Mesendoderm (in vitro differentiated cells): ENCODE results near the gene ADGRA1.

Experiments
- DNase-seq: peaks from one replicate; pipeline ENCODE4 v3.0.0; 2013
- H2AK5ac ChIP-seq: 2 replicates; pipeline ENCODE4 v1.6.1; 2013; ENCODE audit warnings: low read length, inconsistent platforms
- H2BK120ac ChIP-seq: 2 replicates; pipeline ENCODE4 v1.6.1; 2013; ENCODE audit warnings: low read depth, mild to moderate bottlenecking, low read length, moderate library complexity, mixed read lengths
- H2BK15ac ChIP-seq: replicated peaks from 2 replicates; pipeline ENCODE4 v1.6.1; 2013; ENCODE audit warnings: low read depth, mild to moderate bottlenecking, moderate library complexity
- H2BK5ac ChIP-seq: 2 replicates; pipeline ENCODE4 v1.6.1; 2013; ENCODE audit warnings: low read length, inconsistent platforms
- H3K18ac ChIP-seq: 2 replicates; pipeline ENCODE4 v1.6.1; 2013; ENCODE audit warnings: mild to moderate bottlenecking, low read length, mixed read lengths
- H3K23ac ChIP-seq: one replicate; pipeline ENCODE4 v1.6.1; 2013; ENCODE audit warnings: low read length
- H3K27ac ChIP-seq: 2 replicates; pipeline ENCODE4 v1.5.1; 2013; ENCODE audit warnings: low read depth, mild to moderate bottlenecking, inconsistent platforms, low read length, moderate library complexity
- H3K27me3 ChIP-seq: 2 replicates; pipeline ENCODE4 v1.6.1; 2013; ENCODE audit warnings: low read length, control low read depth, mild to moderate bottlenecking, inconsistent platforms; ENCODE audit not compliant: insufficient read depth, poor library complexity
- H3K36me3 ChIP-seq: 2 replicates; pipeline ENCODE4 v1.6.1; 2013; ENCODE audit warnings: low read length, inconsistent platforms; ENCODE audit not compliant: control insufficient read depth, insufficient read depth
- H3K4ac ChIP-seq: one replicate; pipeline ENCODE4 v1.6.1; 2013; ENCODE audit warnings: low read depth, mild to moderate bottlenecking, low read length, moderate library complexity
- H3K4me1 ChIP-seq: 2 replicates; pipeline ENCODE4 v1.6.1; 2013; ENCODE audit warnings: low read depth, low read length, inconsistent platforms; ENCODE audit not compliant: control insufficient read depth
- H3K4me2 ChIP-seq: 2 replicates; pipeline ENCODE4 v1.6.1; 2013; ENCODE audit warnings: low read length
- H3K4me3 ChIP-seq: 2 replicates; pipeline ENCODE4 v1.5.1; 2013; ENCODE audit warnings: mild to moderate bottlenecking, low read length
- H3K56ac ChIP-seq: one replicate; pipeline ENCODE4 v1.6.1; 2013; ENCODE audit warnings: low read length
- H3K79me1 ChIP-seq: 2 replicates; pipeline ENCODE4 v1.6.1; 2013; ENCODE audit warnings: low read length, inconsistent platforms
- H3K79me2 ChIP-seq: 2 replicates; pipeline ENCODE4 v1.6.1; 2013; ENCODE audit warnings: mild to moderate bottlenecking, low read length; ENCODE audit not compliant: control insufficient read depth, insufficient read depth
- H3K9ac ChIP-seq: 2 replicates; pipeline ENCODE4 v1.6.1; 2013; ENCODE audit warnings: low read length, inconsistent platforms
- H4K5ac ChIP-seq: one replicate; pipeline ENCODE4 v1.6.1; 2013; ENCODE audit warnings: low read length
- H4K8ac ChIP-seq: one replicate; pipeline ENCODE4 v1.6.1; 2013; ENCODE audit warnings: low read depth, mild to moderate bottlenecking, control low read depth, low read length, moderate library complexity
- WGBS: extraction: QIAGEN DNeasy Blood & Tissue Kit; methylation state at CpG from one replicate; pipeline ENCODE4 v1.1.7; 2013; ENCODE audit warnings: low lambda C conversion rate, missing lambda C conversion rate; ENCODE audit not compliant: insufficient coverage; ENCODE audit errors: extremely low coverage; 5-methylcytosine and 5-hydroxymethylcytosine counted together

The ADGRA1 gene

GRCh38 chr10:133068111-133069032 is 19.4 kb upstream of the ADGRA1 start:
- H3K79me1 ChIP-seq: no peaks in the 10 kb centered on the region
- no CpG with 5 or more reads among the region's 24 CpGs for WGBS
- no peak overlapping the region for H3K27ac ChIP-seq
- no peak overlapping the region for H3K9ac ChIP-seq
- DNase-seq: no peak
- no peaks in the 10 kb centered on the region for H3K79me2 ChIP-seq
- H3K4me3 ChIP-seq: no peak overlapping the region
- no peak overlapping the region for H2AK5ac ChIP-seq
- no peaks in the 10 kb centered on the region for H3K4me1 ChIP-seq
- no peak overlapping the region for H3K23ac ChIP-seq
- H2BK5ac ChIP-seq: no peak overlapping the region
- no peak overlapping the region for H4K5ac ChIP-seq
- no peak overlapping the region for H2BK120ac ChIP-seq
- no peak overlapping the region for H3K56ac ChIP-seq
- no peak overlapping the region for H2BK15ac ChIP-seq
- H3K4me2 ChIP-seq: no peak overlapping the region
- no peaks in the 10 kb centered on the region for H3K27me3 ChIP-seq
- no peaks in the 10 kb centered on the region for H3K36me3 ChIP-seq
- H3K18ac ChIP-seq: no peak overlapping the region
- H4K8ac ChIP-seq: no peak overlapping the region
- no peak overlapping the region for H3K4ac ChIP-seq

- Histone ChIP-seq H2BK5ac (no peak overlapping the region), H3K9ac (no peak overlapping the region), H3K4me1 (no peaks in the 10 kb centered on the region), H3K79me2 (no peaks in the 10 kb centered on the region), H4K8ac (no peak overlapping the region), H3K79me1 (no peaks in the 10 kb centered on the region), H3K27me3 (no peaks in the 10 kb centered on the region), H3K27ac (no peak overlapping the region), H3K18ac (no peak overlapping the region), H4K5ac (no peak overlapping the region), H3K4me3 (no peak overlapping the region), H3K36me3 (no peaks in the 10 kb centered on the region), H3K4me2 (no peak overlapping the region), H2AK5ac (no peak overlapping the region), H2BK15ac (no peak overlapping the region), H2BK120ac (no peak overlapping the region), H3K4ac (no peak overlapping the region), H3K23ac (no peak overlapping the region), H3K56ac (no peak overlapping the region)
- no CpG with 5 or more reads among the region's 23 CpGs for WGBS
- DNase-seq: no peak
Observed at GRCh38 chr10:133069033-133069525, 18.6 kb upstream of the ADGRA1 start.

GRCh38 chr10:133070405-133070804 is 17.3 kb upstream of the ADGRA1 start:
- Histone ChIP-seq H2BK5ac (no peak overlapping the region), H3K27ac (no peak overlapping the region), H3K18ac (no peak overlapping the region), H3K4me2 (no peak overlapping the region), H2AK5ac (no peak overlapping the region), H3K9ac (no peak overlapping the region), H4K5ac (no peak overlapping the region), H3K79me1 (no peaks in the 10 kb centered on the region), H3K36me3 (no peaks in the 10 kb centered on the region), H3K27me3 (no peaks in the 10 kb centered on the region), H4K8ac (no peak overlapping the region), H3K79me2 (no peaks in the 10 kb centered on the region), H3K4me1 (no peaks in the 10 kb centered on the region), H3K4ac (no peak overlapping the region), H3K56ac (no peak overlapping the region), H2BK120ac (no peak overlapping the region), H3K4me3 (no peak overlapping the region), H3K23ac (no peak overlapping the region), H2BK15ac (no peak overlapping the region)
- DNase-seq: peak; percentile 37
- no CpG with 5 or more reads among the region's 16 CpGs for whole genome bisulfite sequencing

- no peak overlapping the region for H2BK5ac ChIP-seq
- H3K27ac ChIP-seq: no peak overlapping the region
- no peak overlapping the region for H3K4me3 ChIP-seq
- H3K4ac ChIP-seq: no peak overlapping the region
- H2BK120ac ChIP-seq: no peak overlapping the region
- H2AK5ac ChIP-seq: no peak overlapping the region
- no peak overlapping the region for H2BK15ac ChIP-seq
- no peaks in the 10 kb centered on the region for H3K27me3 ChIP-seq
- no peak overlapping the region for H4K8ac ChIP-seq
- no peaks in the 10 kb centered on the region for H3K4me1 ChIP-seq
- no peak for DNase-seq
- H3K9ac ChIP-seq: no peak overlapping the region
- no peak overlapping the region for H3K18ac ChIP-seq
- H3K79me2 ChIP-seq: no peaks in the 10 kb centered on the region
- H3K79me1 ChIP-seq: no peaks in the 10 kb centered on the region
- WGBS: no CpG with 5 or more reads among the region's 21 CpGs
- no peak overlapping the region for H3K56ac ChIP-seq
- H3K23ac ChIP-seq: no peak overlapping the region
- H4K5ac ChIP-seq: no peak overlapping the region
- H3K4me2 ChIP-seq: no peak overlapping the region
- no peaks in the 10 kb centered on the region for H3K36me3 ChIP-seq
Observed at GRCh38 chr10:133070810-133071209, 16.9 kb upstream of the ADGRA1 start.

- Histone ChIP-seq H2BK5ac (no peak overlapping the region), H3K23ac (no peak overlapping the region), H3K79me1 (no peaks in the 10 kb centered on the region), H3K9ac (no peak overlapping the region), H3K79me2 (no peaks in the 10 kb centered on the region), H3K27me3 (no peaks in the 10 kb centered on the region), H2BK15ac (no peak overlapping the region), H4K8ac (no peak overlapping the region), H3K56ac (no peak overlapping the region), H4K5ac (no peak overlapping the region), H3K27ac (no peak overlapping the region), H2AK5ac (no peak overlapping the region), H3K36me3 (no peaks in the 10 kb centered on the region), H3K4me1 (no peaks in the 10 kb centered on the region), H3K4ac (no peak overlapping the region), H3K4me2 (no peak overlapping the region), H3K4me3 (no peak overlapping the region), H3K18ac (no peak overlapping the region), H2BK120ac (no peak overlapping the region)
- DNase-seq: no peak
- no CpG with 5 or more reads among the region's 11 CpGs for WGBS
Observed at GRCh38 chr10:133071733-133072132, 16.0 kb upstream of the ADGRA1 start.
